ENCODE data around the gene ADAM30.
"Not testable (repeated sequence)": the region's sequence is repeated elsewhere in the genome, so short reads cannot be mapped to it uniquely, and the experiment has no call there.

Gene ADAM30

DNA sequence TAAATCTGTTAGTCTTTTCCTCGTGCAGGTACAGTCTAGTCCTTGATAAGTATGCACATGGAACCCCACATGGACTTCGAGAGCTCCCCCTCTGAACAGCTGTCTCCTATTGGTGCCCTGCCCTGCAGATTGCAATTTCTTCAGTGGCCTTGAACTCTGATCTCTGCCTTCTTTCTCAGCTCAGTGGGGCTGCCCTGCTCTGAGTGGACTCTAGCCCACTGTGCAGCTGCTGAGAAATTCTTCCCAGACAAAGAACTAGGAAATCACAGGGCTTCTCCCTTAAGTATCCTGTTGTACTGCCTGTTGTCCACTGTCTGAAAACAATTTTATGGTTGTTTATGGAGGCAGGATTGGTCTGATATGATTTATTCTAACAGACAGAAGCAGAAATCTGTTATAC lies 38.2 kb downstream of the ADAM30 start:
- TF ChIP-seq, protein P1, sequence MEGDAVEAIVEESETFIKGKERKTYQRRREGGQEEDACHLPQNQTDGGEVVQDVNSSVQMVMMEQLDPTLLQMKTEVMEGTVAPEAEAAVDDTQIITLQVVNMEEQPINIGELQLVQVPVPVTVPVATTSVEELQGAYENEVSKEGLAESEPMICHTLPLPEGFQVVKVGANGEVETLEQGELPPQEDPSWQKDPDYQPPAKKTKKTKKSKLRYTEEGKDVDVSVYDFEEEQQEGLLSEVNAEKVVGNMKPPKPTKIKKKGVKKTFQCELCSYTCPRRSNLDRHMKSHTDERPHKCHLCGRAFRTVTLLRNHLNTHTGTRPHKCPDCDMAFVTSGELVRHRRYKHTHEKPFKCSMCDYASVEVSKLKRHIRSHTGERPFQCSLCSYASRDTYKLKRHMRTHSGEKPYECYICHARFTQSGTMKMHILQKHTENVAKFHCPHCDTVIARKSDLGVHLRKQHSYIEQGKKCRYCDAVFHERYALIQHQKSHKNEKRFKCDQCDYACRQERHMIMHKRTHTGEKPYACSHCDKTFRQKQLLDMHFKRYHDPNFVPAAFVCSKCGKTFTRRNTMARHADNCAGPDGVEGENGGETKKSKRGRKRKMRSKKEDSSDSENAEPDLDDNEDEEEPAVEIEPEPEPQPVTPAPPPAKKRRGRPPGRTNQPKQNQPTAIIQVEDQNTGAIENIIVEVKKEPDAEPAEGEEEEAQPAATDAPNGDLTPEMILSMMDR (IDR thresholded peaks at IDR 0.05; ENCODE audit: insufficient read depth, low read depth, low read length, missing control alignments) = no peak
- no peak for DNase-seq (ENCODE audit: low read depth)
- no peak overlapping the region for H3K4me3 ChIP-seq (ENCODE audit: low read depth, low read length)

DNA sequence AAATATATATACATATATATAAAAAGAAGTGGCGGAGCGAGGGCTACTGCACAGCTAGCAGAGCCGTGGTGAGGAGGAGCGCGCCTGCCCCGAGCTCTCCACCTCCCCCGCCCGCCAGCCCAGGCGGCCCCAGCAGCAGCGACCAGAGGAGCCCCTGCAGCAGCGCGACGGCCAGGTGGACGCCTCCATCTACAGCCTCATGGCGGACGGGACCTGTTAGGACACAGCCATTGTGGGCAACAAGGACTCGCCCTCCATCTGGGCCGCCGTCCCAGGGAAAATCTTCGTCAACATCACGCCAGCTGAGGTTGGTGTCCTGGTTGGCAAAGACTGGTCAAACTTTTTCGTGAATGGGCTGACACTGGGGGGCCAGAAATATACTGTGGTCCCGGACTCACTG lies 43.2 kb downstream of the ADAM30 start:
- no peak for DNase-seq (ENCODE audit: low read depth)
- no peak overlapping the region for H3K4me3 ChIP-seq (ENCODE audit: low read depth, low read length)
- TF ChIP-seq, protein P1 (IDR thresholded peaks at IDR 0.05; ENCODE audit: insufficient read depth, low read depth, low read length, missing control alignments) = no peak

DNA sequence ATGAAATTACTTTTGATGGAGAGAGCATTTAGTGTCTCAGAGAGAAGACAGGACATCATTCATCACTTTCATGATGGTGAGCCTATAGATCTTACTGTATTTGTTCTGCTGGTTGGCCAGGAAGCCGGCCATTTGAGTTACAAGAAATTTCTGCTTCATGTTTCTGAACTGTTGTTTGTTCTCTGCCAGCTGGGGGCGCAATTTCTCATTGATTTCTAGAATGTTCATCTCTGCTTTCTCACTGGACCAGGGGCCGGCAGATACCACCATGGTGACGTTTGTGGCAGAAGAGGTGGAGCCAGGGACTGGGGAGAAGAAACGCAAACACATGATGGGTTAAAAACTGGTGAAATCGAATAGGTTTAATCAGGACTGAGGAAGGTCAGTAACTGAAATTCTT lies 52.1 kb downstream of the ADAM30 start:
- TF ChIP-seq, protein P1 (IDR thresholded peaks at IDR 0.05; ENCODE audit: insufficient read depth, low read depth, low read length, missing control alignments) = peak; percentile 6
- not testable (repeated sequence) for H3K4me3 ChIP-seq (ENCODE audit: low read depth, low read length); DNase-seq (ENCODE audit: low read depth)

All from GM12865 (cell line).